ENCODE measurements around the gene ENTPD2.
A peak's percentile ranks its signal among the peaks of the same experiment; 100 is the strongest.

Gene ENTPD2

DNA sequence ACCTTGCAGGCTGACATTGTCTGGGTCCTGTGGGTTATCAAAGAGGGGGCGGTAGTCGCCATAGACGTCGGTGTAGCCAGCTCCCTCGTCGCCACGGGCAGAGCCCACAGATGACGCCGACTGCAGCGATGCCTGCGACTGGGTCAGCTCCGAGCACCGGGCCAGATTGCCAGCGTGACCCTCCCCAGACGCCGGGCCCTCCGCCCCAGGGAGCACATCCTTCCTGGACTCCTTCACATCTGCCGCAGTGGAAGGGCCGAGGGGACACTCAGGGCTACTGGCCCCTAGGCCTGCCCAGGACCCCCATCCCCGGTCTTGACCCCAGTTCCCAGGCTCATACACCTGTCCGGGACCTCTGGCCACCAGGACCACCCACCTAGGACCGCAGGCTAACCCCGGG, 39.7 kb downstream of the ENTPD2 start:
- no peak for TF ChIP-seq TEAD4 (IDR thresholded peaks at IDR 0.05)
- TF ChIP-seq EP300 (IDR thresholded peaks at IDR 0.05; ENCODE audit: borderline replicate concordance), result no peak
- no peak for TF ChIP-seq EGR1 (IDR thresholded peaks at IDR 0.05)
- no peak for TF ChIP-seq TCF12 (IDR thresholded peaks at IDR 0.05; ENCODE audit: low read depth)
- TF ChIP-seq YY1 (IDR thresholded peaks at IDR 0.05; ENCODE audit: low read depth), result no peak

DNA sequence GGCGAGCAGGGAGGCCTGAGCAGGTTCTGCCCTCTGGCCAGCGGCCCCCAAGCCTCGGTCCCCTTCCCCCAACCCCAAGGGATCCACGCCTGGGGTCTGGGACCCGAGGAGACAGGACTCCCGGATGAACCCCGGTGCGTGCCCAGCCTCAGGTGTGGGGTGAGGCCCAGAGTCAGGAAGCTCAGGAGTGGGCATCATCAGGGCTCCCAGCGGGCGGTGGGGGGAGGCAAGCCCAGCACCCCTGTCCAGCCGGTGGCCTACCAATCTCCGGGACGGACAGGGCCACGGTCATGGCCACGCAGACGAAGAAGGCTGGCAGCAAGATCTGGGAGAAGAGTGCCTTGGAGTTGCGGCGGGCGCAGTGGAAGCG, 40.3 kb downstream of the ENTPD2 start:
- TF ChIP-seq, protein P1, sequence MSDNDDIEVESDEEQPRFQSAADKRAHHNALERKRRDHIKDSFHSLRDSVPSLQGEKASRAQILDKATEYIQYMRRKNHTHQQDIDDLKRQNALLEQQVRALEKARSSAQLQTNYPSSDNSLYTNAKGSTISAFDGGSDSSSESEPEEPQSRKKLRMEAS (IDR thresholded peaks at IDR 0.05), result no peak
- TF ChIP-seq NFIC (IDR thresholded peaks at IDR 0.05) (no peak), EP300 (IDR thresholded peaks at IDR 0.05; ENCODE audit: borderline replicate concordance) (no peak), TCF12 (IDR thresholded peaks at IDR 0.05; ENCODE audit: low read depth) (no peak), RAD21 (IDR thresholded peaks at IDR 0.05; ENCODE audit: low read depth) (no peak)
- TF ChIP-seq, protein P2, sequence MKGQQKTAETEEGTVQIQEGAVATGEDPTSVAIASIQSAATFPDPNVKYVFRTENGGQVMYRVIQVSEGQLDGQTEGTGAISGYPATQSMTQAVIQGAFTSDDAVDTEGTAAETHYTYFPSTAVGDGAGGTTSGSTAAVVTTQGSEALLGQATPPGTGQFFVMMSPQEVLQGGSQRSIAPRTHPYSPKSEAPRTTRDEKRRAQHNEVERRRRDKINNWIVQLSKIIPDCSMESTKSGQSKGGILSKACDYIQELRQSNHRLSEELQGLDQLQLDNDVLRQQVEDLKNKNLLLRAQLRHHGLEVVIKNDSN (IDR thresholded peaks at IDR 0.05), result no peak

DNA sequence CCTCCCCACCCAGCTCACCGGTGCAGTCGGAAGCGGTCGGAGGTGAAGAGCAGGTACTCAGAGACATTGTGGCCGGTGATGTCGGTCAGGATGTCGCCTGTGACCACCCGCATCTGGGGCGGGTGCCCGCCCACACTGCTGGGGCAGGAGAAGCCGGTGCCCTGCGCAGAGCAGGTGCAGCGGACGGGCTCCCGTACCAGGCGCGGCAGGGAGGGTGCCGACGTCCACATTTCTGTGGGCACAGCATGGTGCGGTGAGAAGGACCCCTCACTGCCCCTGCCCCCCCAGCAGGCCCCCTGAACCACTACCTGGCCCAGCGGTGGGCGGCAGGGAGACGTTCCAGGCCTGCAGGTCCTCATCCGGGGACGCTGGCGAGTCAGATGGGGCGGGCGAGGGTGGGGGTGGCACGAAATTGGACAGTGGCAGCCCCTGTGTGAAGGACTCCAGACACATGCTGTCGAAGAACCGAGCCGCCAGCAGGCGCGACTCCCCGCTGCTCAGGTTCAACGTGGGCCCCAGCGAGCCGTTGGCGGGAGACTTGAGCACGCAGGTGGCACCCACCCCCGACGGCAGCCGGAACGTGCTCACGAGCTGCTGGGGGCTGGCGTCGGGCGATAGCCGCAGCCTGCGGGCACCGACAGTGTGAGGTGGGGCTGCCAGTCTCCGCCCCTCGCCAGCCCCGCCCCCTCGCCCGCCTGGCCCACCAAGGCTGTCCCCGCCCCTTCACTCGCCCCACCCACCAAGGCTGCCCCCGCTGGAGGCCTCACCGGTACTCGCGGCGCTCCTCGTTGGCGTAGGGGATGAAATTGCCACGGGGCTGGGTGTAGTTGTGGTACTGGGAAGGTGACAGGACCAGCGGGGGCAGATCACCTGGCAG, 40.9 kb downstream of the ENTPD2 start:
- TF ChIP-seq, protein P1 (IDR thresholded peaks at IDR 0.05), result peak; percentile 39; the same call in 1 of the 2 replicates
- TF ChIP-seq RAD21 (IDR thresholded peaks at IDR 0.05; ENCODE audit: low read depth) (no peak), ZBTB7A (IDR thresholded peaks at IDR 0.05; ENCODE audit: low read depth) (no peak)

DNA sequence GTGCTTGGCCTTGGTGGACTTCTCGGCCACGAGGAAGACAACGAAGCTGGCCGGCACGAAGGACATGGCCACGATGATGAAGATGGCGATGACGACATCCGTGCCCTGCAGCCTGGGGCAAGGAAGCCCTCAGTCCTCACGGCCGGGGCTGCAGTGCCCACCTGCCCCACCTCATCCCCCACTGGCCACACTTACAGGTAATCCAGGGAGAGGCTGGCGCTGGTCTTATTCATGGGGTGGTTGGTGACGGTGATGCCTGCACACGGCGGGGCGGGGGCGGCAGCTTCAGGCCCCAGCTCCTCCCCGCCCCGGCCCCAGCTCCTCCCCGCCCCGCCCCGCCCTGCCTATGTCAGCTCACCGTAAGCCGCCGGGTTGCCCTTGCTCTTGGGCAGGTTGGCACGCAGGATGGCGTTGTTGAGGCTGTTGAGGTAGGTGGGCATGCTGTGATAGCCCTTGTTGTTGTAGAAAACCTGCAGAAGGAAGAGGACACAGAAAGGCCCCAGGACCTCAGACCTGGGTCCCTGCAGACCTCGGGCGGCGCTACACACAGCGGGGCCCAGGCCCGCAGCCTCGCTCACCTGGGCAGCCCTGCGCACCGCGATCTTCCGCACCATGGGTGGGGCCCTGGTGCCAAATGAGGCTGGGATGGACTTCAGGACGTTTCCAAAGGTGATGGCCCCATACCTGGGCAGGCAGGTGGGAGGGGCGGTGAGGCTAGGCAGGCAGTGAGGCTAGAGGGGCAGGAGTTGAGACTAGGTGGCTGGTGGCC, 41.8 kb downstream of the ENTPD2 start:
- TF ChIP-seq YY1 (IDR thresholded peaks at IDR 0.05; ENCODE audit: low read depth) (no peak), TAF1 (IDR thresholded peaks at IDR 0.05; ENCODE audit: low read depth) (no peak), CEBPB (IDR thresholded peaks at IDR 0.05) (no peak), EGR1 (IDR thresholded peaks at IDR 0.05) (no peak), TCF12 (IDR thresholded peaks at IDR 0.05; ENCODE audit: low read depth) (no peak), ZBTB7A (IDR thresholded peaks at IDR 0.05; ENCODE audit: low read depth) (no peak), CREB1 (IDR thresholded peaks at IDR 0.05; ENCODE audit: low read depth) (no peak), FOXM1 (IDR thresholded peaks at IDR 0.05; ENCODE audit: borderline replicate concordance, low read depth) (no peak), NFIC (IDR thresholded peaks at IDR 0.05) (no peak), EP300 (IDR thresholded peaks at IDR 0.05; ENCODE audit: borderline replicate concordance) (no peak)
- TF ChIP-seq, protein P2 (IDR thresholded peaks at IDR 0.05), result no peak
- TF ChIP-seq, protein P1 (IDR thresholded peaks at IDR 0.05), result no peak

DNA sequence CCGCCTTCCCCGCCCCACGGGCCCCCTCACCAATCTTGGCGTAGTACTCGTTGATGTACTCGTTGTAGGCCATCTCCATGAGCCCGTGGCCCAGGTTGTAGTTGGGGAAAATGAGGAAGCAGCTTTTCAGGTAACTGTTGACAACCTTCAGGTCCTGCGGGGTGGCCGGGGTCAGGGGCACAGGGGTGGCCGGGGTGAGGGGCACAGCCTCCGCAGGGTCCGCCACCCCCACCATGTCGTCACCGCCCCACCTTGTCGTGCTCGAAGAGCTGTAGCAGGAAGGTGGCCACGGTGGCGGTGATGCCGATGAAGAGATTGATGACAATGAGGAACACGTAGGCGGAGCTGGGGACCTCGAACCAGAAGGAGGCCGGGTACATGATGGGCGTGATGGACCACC, 42.7 kb downstream of the ENTPD2 start:
- TF ChIP-seq EP300 (IDR thresholded peaks at IDR 0.05; ENCODE audit: borderline replicate concordance) (no peak), YY1 (IDR thresholded peaks at IDR 0.05; ENCODE audit: low read depth) (no peak), RAD21 (IDR thresholded peaks at IDR 0.05; ENCODE audit: low read depth) (no peak), TCF12 (IDR thresholded peaks at IDR 0.05; ENCODE audit: low read depth) (no peak), CEBPB (IDR thresholded peaks at IDR 0.05) (no peak), TAF1 (IDR thresholded peaks at IDR 0.05; ENCODE audit: low read depth) (no peak), FOXM1 (IDR thresholded peaks at IDR 0.05; ENCODE audit: borderline replicate concordance, low read depth) (no peak), NFIC (IDR thresholded peaks at IDR 0.05) (no peak), EGR1 (IDR thresholded peaks at IDR 0.05) (no peak), ZBTB7A (IDR thresholded peaks at IDR 0.05; ENCODE audit: low read depth) (no peak)
- TF ChIP-seq, protein P2 (IDR thresholded peaks at IDR 0.05), result no peak
- TF ChIP-seq, protein P1 (IDR thresholded peaks at IDR 0.05), result no peak

DNA sequence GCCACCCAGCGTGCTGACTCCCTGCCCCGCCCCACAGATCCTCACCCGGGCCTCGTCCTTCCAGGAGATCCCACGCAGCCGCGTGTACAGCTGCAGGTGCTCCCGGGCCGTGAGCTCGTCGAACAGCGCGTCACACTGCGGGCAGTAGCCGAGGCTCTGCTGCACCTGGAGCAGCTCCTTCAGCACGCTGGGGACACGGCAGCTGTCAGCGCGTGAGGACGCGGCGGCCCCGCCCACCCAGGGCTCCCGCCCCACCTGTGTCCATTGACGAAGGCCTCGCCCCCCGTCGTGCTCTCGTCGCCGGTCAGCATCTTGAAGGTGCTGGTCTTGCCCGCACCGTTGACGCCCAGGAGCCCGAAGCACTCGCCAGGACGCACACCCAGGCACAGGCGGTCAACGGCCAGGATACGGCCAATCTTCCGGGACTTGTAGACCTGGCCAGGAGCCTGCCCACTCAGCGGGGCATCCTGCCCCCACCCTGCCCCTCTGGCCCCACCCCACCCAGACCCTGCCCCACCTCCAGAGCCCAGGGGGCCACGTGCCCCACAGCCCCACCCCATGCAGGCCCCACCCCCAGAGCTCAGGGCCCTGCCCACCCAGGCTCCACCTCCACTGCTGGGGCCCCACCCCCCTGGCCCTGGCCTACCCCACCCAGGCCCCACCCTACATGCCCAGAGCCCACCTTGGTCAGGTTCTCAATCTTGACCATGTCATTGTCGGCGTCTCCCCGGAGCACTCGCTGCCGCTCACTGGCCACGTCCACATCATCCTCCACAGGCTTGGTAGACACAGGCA, 43.7 kb downstream of the ENTPD2 start:
- TF ChIP-seq TCF12 (IDR thresholded peaks at IDR 0.05; ENCODE audit: low read depth) (no peak), RAD21 (IDR thresholded peaks at IDR 0.05; ENCODE audit: low read depth) (no peak)

DNA sequence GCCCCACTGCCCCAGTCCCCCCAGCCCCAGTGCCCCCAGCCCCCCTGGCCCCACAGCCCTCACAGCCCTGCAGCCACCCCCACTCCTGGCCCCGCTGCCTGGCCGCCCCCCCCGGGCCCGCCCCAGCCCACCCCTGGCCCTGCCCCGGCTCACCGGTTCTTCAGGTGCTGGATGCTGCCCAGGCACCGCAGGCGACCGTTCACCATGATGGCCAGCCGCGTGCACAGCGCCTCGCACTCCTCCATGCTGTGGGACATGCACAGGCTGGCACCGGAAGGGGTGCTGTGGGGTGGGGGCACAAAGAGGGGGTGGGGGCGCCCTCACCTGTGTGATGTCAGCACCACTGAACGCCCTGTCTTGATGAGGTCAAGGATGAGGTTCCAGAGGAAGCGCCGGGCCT, 44.6 kb downstream of the ENTPD2 start:
- TF ChIP-seq TCF12 (IDR thresholded peaks at IDR 0.05; ENCODE audit: low read depth), result no peak
- no peak for TF ChIP-seq FOXM1 (IDR thresholded peaks at IDR 0.05; ENCODE audit: borderline replicate concordance, low read depth)
- TF ChIP-seq EGR1 (IDR thresholded peaks at IDR 0.05), result no peak
- no peak for TF ChIP-seq CEBPB (IDR thresholded peaks at IDR 0.05)
- TF ChIP-seq EP300 (IDR thresholded peaks at IDR 0.05; ENCODE audit: borderline replicate concordance), result no peak
- TF ChIP-seq, protein P3, sequence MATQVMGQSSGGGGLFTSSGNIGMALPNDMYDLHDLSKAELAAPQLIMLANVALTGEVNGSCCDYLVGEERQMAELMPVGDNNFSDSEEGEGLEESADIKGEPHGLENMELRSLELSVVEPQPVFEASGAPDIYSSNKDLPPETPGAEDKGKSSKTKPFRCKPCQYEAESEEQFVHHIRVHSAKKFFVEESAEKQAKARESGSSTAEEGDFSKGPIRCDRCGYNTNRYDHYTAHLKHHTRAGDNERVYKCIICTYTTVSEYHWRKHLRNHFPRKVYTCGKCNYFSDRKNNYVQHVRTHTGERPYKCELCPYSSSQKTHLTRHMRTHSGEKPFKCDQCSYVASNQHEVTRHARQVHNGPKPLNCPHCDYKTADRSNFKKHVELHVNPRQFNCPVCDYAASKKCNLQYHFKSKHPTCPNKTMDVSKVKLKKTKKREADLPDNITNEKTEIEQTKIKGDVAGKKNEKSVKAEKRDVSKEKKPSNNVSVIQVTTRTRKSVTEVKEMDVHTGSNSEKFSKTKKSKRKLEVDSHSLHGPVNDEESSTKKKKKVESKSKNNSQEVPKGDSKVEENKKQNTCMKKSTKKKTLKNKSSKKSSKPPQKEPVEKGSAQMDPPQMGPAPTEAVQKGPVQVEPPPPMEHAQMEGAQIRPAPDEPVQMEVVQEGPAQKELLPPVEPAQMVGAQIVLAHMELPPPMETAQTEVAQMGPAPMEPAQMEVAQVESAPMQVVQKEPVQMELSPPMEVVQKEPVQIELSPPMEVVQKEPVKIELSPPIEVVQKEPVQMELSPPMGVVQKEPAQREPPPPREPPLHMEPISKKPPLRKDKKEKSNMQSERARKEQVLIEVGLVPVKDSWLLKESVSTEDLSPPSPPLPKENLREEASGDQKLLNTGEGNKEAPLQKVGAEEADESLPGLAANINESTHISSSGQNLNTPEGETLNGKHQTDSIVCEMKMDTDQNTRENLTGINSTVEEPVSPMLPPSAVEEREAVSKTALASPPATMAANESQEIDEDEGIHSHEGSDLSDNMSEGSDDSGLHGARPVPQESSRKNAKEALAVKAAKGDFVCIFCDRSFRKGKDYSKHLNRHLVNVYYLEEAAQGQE (IDR thresholded peaks at IDR 0.05; ENCODE audit: low read depth), result no peak
- TF ChIP-seq TAF1 (IDR thresholded peaks at IDR 0.05; ENCODE audit: low read depth), result no peak
- TF ChIP-seq, protein P1 (IDR thresholded peaks at IDR 0.05), result no peak
